Lower leg skin (tissue), 4 donors: ENCODE results near the gene NOP9. TPM values are rescaled to one million over a fixed set of nuclear protein-coding genes. Genes with fewer than 3 reads are reported as not detected.

ENCODE experiments used
- DNase-seq, 2 donors: peaks; one replicate each; pipeline ENCODE4 v3.0.0-alpha.2; 2019; ENCODE audit warnings: low spot score in 2 of 2
- H3K4me3 ChIP-seq: fragments of 200-600 bp; sonication (generic); 2 replicates; pipeline ENCODE4 v1.5.1; 2017; ENCODE audit warnings: mild to moderate bottlenecking, low read depth; ENCODE audit not compliant: poor library complexity, severe bottlenecking
- CTCF ChIP-seq, 3 donors: fragments of 450-650 bp; IDR thresholded peaks; one replicate each; pipeline ENCODE4 v1.5.1; 2016; ENCODE audit warnings: antibody characterized with exemption in 3 of 3, mild to moderate bottlenecking in 3 of 3, moderate library complexity in 2 of 3
- POLR2A ChIP-seq, 2 donors: fragments of 450-650 bp; IDR thresholded peaks; one replicate each; pipeline ENCODE4 v1.6.1; 2016 to 2017; ENCODE audit warnings: antibody characterized with exemption in 2 of 2, mild to moderate bottlenecking in 1 of 2, moderate library complexity in 1 of 2
- WGBS, 2 donors: methylation state at CpG; one replicate each; pipeline ENCODE4 v1.1.5; 2018; 5-methylcytosine and 5-hydroxymethylcytosine counted together
- intact Hi-C: fragments of 100-400 bp; cut with DNase I; formaldehyde crosslinking; loops from one replicate; pipeline ENCODE4 v1.15.0; 2023; ENCODE audit warnings: low total_unique reads
- total RNA-seq, 4 donors: library from RNA; depleted of rRNA; stranded (reverse); fragments of >200 nt; gene quantifications; one replicate each; pipeline ENCODE4 v1.1.0, GENCODE V29; 2016

Gene NOP9
- total RNA-seq, 4 donors from 2014 or later, result 13.8 to 20.4 (median 17.6) TPM

- 0 to 1% methylated on average over 23 to 33 of the region's 61 CpGs for WGBS, 2 donors
- TF ChIP-seq CTCF (IDR thresholded peaks at IDR 0.05), result peak in 1 of 3 donors; percentile 58
- TF ChIP-seq POLR2A (IDR thresholded peaks at IDR 0.05), result no peak
- peak within 1 kb of the TSS; percentile 87 for H3K4me3 ChIP-seq
- DNase-seq, result peak; percentile 67 to 96
- intact Hi-C loops, result no loop called here
These were observed 28.4 kb upstream of the NOP9 start, which contains the start of gene RABGGTA for GRCh38 chr14:24271134-24271833. TSS of gene RABGGTA (minus strand) at chr14:24271597. CDS start at chr14:24271115, 482 bp downstream.

- WGBS, 2 donors, result 13 to 23% methylated on average over 3 of the region's 3 CpGs
- no peak for DNase-seq
- intact Hi-C loops, result no loop called here
- no peak for TF ChIP-seq POLR2A (IDR thresholded peaks at IDR 0.05)
- no peak overlapping the region for H3K4me3 ChIP-seq
These were observed 27.8 kb upstream of the NOP9 start for GRCh38 chr14:24271834-24272263.

DNA sequence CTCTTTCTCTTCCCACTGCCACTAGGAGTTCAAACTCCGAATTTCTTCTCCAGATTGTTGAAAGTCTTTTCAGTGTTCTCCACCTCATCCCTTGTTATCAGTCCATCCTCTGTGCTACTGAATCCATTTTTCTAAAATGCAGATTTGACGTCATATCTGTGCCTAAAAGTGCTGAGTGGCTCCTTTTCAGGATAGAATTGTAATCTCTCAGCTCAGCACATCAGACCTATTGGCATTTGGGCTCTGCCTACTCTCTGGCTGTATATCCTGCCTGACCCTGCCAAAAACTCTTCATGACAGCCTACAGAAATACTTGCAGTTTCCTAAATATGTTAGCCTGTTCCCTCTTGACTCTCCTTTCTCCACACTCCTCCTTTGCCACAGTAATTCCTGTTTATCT lies 27.2 kb upstream of the NOP9 start:
- intact Hi-C loops, result no loop called here
- 77 to 88% methylated on average over 2 of the region's 2 CpGs for WGBS, 2 donors
- no peak for DNase-seq
- TF ChIP-seq CTCF (IDR thresholded peaks at IDR 0.05) (no peak), POLR2A (IDR thresholded peaks at IDR 0.05) (no peak)
- no peak overlapping the region for H3K4me3 ChIP-seq

- WGBS, 2 donors, result 39 to 77% methylated on average over 3 of the region's 3 CpGs
These were observed 26.1 kb upstream of the NOP9 start for GRCh38 chr14:24273422-24273998.

DNA sequence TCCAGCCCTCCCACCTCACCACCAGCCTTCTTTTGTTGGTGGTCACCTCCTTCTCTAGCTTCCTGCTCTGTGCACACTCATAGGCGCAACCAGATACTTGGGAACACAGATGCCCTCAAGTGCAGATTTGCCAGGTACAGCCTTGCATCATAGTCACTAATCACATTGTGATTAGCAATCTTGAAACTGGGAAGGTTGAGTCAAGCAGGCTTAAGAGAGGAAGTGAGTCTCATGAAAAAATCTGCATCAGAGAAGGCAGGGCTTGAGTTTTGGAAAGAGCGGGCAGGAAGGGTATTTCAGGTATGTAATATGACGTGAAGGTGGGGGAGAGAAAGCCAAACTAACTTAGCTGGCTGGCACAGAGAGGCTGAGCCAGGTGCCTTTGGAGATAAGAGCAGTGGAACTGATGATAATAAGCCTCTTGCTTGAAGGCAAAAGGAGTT lies 25.5 kb upstream of the NOP9 start:
- TF ChIP-seq POLR2A (IDR thresholded peaks at IDR 0.05) (no peak), CTCF (IDR thresholded peaks at IDR 0.05) (no peak)
- H3K4me3 ChIP-seq, result no peak overlapping the region
- DNase-seq, result no peak
- 43 to 55% methylated on average over 3 of the region's 3 CpGs for WGBS, 2 donors
- intact Hi-C loops, result no loop called here

More at GRCh38 chr14:24273422-24273998, 26.1 kb upstream of the NOP9 start:
- no peak overlapping the region for H3K4me3 ChIP-seq
- intact Hi-C loops, result no loop called here
- no peak for TF ChIP-seq CTCF (IDR thresholded peaks at IDR 0.05)
- TF ChIP-seq POLR2A (IDR thresholded peaks at IDR 0.05), result no peak
- no peak for DNase-seq

- intact Hi-C loops, result no loop called here
- TF ChIP-seq POLR2A (IDR thresholded peaks at IDR 0.05), result no peak
- no peak for TF ChIP-seq CTCF (IDR thresholded peaks at IDR 0.05)
- no peak for DNase-seq
- 85 to 91% methylated on average over 6 of the region's 6 CpGs for WGBS, 2 donors
- no peak overlapping the region for H3K4me3 ChIP-seq
These were observed 22.6 kb upstream of the NOP9 start for GRCh38 chr14:24277071-24277470.
